ENCODE results near the gene GALNT15. TPM values are rescaled to one million over a fixed set of nuclear protein-coding genes. Genes with fewer than 3 reads are reported as not detected.
A peak's percentile ranks its signal among the peaks of the same experiment; 100 is the strongest.

Gene GALNT15
- total and polyA plus RNA-seq, 2 experiments from 2014 or later, result 9.9 to 11.7 TPM

DNA sequence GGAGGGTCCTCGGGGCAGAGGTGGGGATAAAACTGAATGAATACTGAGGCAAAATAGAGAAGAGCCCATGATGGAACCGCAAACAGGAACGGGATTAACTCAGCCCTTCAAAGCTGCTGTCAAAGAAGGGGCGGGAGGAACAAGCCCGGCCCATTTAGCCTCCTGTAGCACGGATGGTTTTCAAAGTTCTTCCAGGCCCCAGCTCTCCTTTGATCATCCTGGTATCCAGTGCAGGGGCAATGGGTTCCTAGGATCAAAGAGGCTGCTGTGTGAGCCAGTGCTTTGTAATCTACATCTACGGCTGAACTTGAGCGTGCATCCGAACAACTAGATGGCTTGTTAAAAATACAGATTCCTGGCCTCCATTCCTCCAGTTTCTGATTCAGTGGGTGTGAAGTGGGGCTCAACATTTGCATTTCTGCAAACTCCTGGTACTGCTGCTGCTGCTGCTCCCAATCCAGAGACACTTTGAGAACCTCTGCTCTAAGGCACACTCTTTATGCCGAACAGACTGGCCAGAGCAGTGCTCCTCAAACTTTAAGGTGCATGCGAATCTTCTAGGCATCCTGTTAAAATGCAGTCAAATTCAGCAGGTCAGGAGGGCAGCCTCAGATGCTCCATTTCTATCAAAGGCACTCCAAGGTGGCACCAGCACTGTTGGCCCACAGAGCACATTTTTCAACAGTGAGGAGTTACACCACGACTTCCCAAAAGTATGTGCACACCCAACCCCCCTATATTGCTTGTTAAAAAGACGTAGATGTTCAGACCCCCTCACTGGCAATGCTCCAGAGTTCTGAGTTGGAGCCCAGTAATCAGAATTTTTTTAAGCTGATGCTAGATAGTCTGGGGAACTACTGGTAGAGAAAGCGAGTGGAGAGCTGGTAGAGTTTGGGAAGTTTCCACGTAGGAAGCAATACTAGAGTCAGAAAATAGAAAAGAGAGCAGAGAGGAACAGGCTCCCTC lies 5.6 kb downstream of the GALNT15 start:
- H3K9ac ChIP-seq, result peak overlapping the region; percentile 46
- no peaks in the 10 kb centered on the region for H4K20me1 ChIP-seq (ENCODE audit: insufficient read depth)
- TF ChIP-seq EZH2phosphoT487 (IDR thresholded peaks at IDR 0.05; ENCODE audit: insufficient read depth, low read depth) (no peak), EZH2 (IDR thresholded peaks at IDR 0.05; ENCODE audit: insufficient read depth, poor library complexity, severe bottlenecking) (no peak)
- no peaks in the 10 kb centered on the region for H3K9me3 ChIP-seq (ENCODE audit: low read depth)
- peak overlapping the region; percentile 72 for H3K27ac ChIP-seq
- peaks cover 77% of the 10 kb centered on the region for H3K4me1 ChIP-seq (ENCODE audit: insufficient read depth)
- no peak overlapping the region for H2AFZ ChIP-seq
- WGBS, 2 experiments (ENCODE audit: low coverage in 1 of 2, low lambda C conversion rate in 2 of 2, missing lambda C conversion rate in 2 of 2), result 62 to 65% methylated on average over 15 of the region's 15 CpGs
- H3K36me3 ChIP-seq (ENCODE audit: low read depth), result no peaks in the 10 kb centered on the region
- peak; percentile 87 for DNase-seq
- H3K4me2 ChIP-seq (ENCODE audit: unreplicated experiment), result peak overlapping the region; percentile 49
- H3K9me2 ChIP-seq (ENCODE audit: insufficient read depth), result no peaks in the 10 kb centered on the region
- H3K4me3 ChIP-seq, result 0 out of 2 replicates have a peak overlapping the region, but pooled peaks have one; percentile 3
- in situ Hi-C loops (cut with MboI), result loop anchor here (10.0 kb wide), 1 partner anchor 125 kb away; no protein-coding TSS in a partner anchor
- no peaks in the 10 kb centered on the region for H3K27me3 ChIP-seq (replicated peaks; ENCODE audit: insufficient read depth)
- peaks cover 26% of the 10 kb centered on the region for H3K79me2 ChIP-seq (ENCODE audit: insufficient read depth)
- H3F3A ChIP-seq (ENCODE audit: insufficient read depth), result peaks cover 59% of the 10 kb centered on the region

DNA sequence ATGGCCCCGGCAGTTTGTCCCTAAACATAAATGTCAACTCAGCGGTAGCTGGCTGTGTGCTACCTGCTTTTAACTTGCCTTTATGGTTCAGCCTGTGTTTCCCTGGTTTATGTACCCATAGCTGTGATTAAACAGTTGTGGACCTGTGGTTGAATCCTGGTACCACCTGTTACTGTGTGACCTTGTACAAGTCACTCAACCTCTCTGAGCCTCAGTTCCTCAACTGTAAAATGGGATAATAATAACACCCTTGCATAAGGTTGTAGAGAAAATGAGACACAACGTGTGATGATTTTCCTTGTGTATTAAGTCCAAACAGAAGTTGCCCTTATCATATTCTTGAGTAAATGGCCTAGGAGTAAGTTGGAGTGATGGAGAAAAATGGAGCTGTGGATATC lies 6.3 kb downstream of the GALNT15 start:
- Histone ChIP-seq H3K36me3 (ENCODE audit: low read depth) (no peaks in the 10 kb centered on the region), H3K4me2 (ENCODE audit: unreplicated experiment) (peak overlapping the region; percentile 49), H3K79me2 (ENCODE audit: insufficient read depth) (peaks cover 24% of the 10 kb centered on the region), H2AFZ (no peak overlapping the region), H4K20me1 (ENCODE audit: insufficient read depth) (no peaks in the 10 kb centered on the region), H3K27ac (peak overlapping the region; percentile 72), H3K9me3 (ENCODE audit: low read depth) (no peaks in the 10 kb centered on the region), H3F3A (ENCODE audit: insufficient read depth) (peaks cover 54% of the 10 kb centered on the region), H3K27me3 (replicated peaks; ENCODE audit: insufficient read depth) (no peaks in the 10 kb centered on the region), H3K9ac (peak overlapping the region; percentile 46), H3K9me2 (ENCODE audit: insufficient read depth) (no peaks in the 10 kb centered on the region), H3K4me3 (0 out of 2 replicates have a peak overlapping the region, but pooled peaks have one; percentile 3), H3K4me1 (ENCODE audit: insufficient read depth) (peaks cover 71% of the 10 kb centered on the region)
- TF ChIP-seq EZH2 (IDR thresholded peaks at IDR 0.05; ENCODE audit: insufficient read depth, poor library complexity, severe bottlenecking), result no peak
- no peak for TF ChIP-seq EZH2phosphoT487 (IDR thresholded peaks at IDR 0.05; ENCODE audit: insufficient read depth, low read depth)
- DNase-seq, result no peak
- in situ Hi-C loops (cut with MboI), result no loop called here
- 60 to 71% methylated on average over 3 of the region's 3 CpGs for WGBS, 2 experiments (ENCODE audit: low coverage in 1 of 2, low lambda C conversion rate in 2 of 2, missing lambda C conversion rate in 2 of 2)

DNA sequence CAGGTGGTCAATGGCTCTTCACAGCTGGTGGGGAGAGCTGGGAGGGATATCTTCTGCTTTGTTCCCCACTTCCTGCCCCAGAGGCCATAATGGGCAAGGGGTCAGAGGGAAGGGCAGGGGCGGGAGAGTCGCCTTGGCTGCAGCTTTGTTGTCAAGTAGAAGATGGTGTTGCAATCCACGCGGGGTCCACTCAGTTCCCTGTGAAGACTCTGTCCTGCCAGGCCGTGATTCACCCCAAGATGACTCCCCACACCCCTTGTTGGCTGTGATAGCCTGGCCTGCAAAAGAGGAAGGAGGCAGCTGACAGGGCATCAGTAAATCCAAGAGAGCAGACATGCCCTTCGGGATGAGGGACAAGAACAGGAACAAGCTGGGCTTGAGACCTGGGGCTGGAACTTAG lies 6.9 kb downstream of the GALNT15 start:
- H3F3A ChIP-seq (ENCODE audit: insufficient read depth), result peaks cover 51% of the 10 kb centered on the region
- H3K27ac ChIP-seq, result peak overlapping the region; percentile 72
- H3K36me3 ChIP-seq (ENCODE audit: low read depth), result no peaks in the 10 kb centered on the region
- no peaks in the 10 kb centered on the region for H3K9me2 ChIP-seq (ENCODE audit: insufficient read depth)
- H3K4me1 ChIP-seq (ENCODE audit: insufficient read depth), result peaks cover 64% of the 10 kb centered on the region
- H3K9ac ChIP-seq, result peak overlapping the region; percentile 46
- no peak overlapping the region for H3K4me3 ChIP-seq
- H2AFZ ChIP-seq, result no peak overlapping the region
- peaks cover 17% of the 10 kb centered on the region for H3K79me2 ChIP-seq (ENCODE audit: insufficient read depth)
- H3K27me3 ChIP-seq (replicated peaks; ENCODE audit: insufficient read depth), result no peaks in the 10 kb centered on the region
- 12 to 20% methylated on average over 6 of the region's 6 CpGs for WGBS, 2 experiments (ENCODE audit: low coverage in 1 of 2, low lambda C conversion rate in 2 of 2, missing lambda C conversion rate in 2 of 2)
- H3K4me2 ChIP-seq (ENCODE audit: unreplicated experiment), result no peak overlapping the region
- DNase-seq, result peak; percentile 93
- no peaks in the 10 kb centered on the region for H4K20me1 ChIP-seq (ENCODE audit: insufficient read depth)
- H3K9me3 ChIP-seq (ENCODE audit: low read depth), result no peaks in the 10 kb centered on the region
- TF ChIP-seq EZH2phosphoT487 (IDR thresholded peaks at IDR 0.05; ENCODE audit: insufficient read depth, low read depth), result no peak
- TF ChIP-seq EZH2 (IDR thresholded peaks at IDR 0.05; ENCODE audit: insufficient read depth, poor library complexity, severe bottlenecking), result no peak
- in situ Hi-C loops (cut with MboI), result no loop called here

DNA sequence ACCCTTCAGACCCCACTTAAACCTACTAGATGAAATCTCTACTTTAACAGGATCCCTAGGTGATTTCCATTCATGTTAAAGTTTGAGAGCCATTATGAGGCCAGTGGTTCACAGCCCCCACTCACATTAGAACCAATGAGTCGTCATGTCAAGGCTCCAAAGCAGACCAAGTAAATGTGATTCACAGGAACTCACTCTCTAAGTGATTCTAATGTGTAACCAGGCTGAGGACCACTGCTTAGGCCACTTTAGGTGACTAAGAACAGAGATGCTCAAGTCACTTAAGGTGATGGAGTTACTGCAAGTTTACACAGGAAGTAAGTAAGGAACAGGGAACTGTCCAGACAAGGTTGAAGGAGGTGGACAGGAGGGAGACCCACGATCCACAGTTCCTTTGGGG lies 7.7 kb downstream of the GALNT15 start:
- H2AFZ ChIP-seq, result no peak overlapping the region
- H3K27ac ChIP-seq, result peak overlapping the region; percentile 72
- H3K27me3 ChIP-seq (replicated peaks; ENCODE audit: insufficient read depth), result no peaks in the 10 kb centered on the region
- H3K4me1 ChIP-seq (ENCODE audit: insufficient read depth), result peaks cover 56% of the 10 kb centered on the region
- H3K4me2 ChIP-seq (ENCODE audit: unreplicated experiment), result no peak overlapping the region
- 55% methylated on average over 2 of the region's 2 CpGs for WGBS, 2 experiments (ENCODE audit: low coverage in 1 of 2, low lambda C conversion rate in 2 of 2, missing lambda C conversion rate in 2 of 2)
- H3F3A ChIP-seq (ENCODE audit: insufficient read depth), result peaks cover 51% of the 10 kb centered on the region
- H3K9me2 ChIP-seq (ENCODE audit: insufficient read depth), result no peaks in the 10 kb centered on the region
- no peak overlapping the region for H3K4me3 ChIP-seq
- no peak for TF ChIP-seq EZH2phosphoT487 (IDR thresholded peaks at IDR 0.05; ENCODE audit: insufficient read depth, low read depth)
- TF ChIP-seq EZH2 (IDR thresholded peaks at IDR 0.05; ENCODE audit: insufficient read depth, poor library complexity, severe bottlenecking), result no peak
- H3K9ac ChIP-seq, result peak overlapping the region; percentile 30
- H3K9me3 ChIP-seq (ENCODE audit: low read depth), result no peaks in the 10 kb centered on the region
- in situ Hi-C loops (cut with MboI), result no loop called here
- DNase-seq, result peak; percentile 69
- H3K79me2 ChIP-seq (ENCODE audit: insufficient read depth), result peaks cover 9% of the 10 kb centered on the region
- H3K36me3 ChIP-seq (ENCODE audit: low read depth), result no peaks in the 10 kb centered on the region
- no peaks in the 10 kb centered on the region for H4K20me1 ChIP-seq (ENCODE audit: insufficient read depth)
